ENCODE data around the gene PON2.
"Not testable (repeated sequence)": the region's sequence is repeated elsewhere in the genome, so short reads cannot be mapped to it uniquely, and the experiment has no call there.

PON2 gene

DNA sequence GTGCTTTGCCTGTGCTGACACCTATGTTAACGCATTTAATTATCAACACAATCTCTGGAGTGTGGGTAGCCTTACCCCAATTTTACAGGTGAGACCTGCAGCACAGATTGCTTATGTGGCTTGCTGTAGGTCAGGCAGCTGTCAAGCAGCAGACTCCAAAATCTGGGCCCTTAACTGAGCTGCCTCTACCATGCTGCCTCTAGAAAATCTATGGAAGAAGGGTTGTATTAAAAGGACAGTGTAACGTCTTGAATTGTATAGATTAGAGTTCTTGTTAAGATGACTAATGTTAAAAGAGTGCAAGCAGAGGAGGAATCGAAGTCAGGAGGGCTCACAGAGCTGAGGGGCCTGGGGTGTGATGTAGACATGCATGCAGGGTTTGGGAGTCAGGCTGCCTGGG is 37.4 kb downstream of the PON2 start:
- TF ChIP-seq, protein P1, sequence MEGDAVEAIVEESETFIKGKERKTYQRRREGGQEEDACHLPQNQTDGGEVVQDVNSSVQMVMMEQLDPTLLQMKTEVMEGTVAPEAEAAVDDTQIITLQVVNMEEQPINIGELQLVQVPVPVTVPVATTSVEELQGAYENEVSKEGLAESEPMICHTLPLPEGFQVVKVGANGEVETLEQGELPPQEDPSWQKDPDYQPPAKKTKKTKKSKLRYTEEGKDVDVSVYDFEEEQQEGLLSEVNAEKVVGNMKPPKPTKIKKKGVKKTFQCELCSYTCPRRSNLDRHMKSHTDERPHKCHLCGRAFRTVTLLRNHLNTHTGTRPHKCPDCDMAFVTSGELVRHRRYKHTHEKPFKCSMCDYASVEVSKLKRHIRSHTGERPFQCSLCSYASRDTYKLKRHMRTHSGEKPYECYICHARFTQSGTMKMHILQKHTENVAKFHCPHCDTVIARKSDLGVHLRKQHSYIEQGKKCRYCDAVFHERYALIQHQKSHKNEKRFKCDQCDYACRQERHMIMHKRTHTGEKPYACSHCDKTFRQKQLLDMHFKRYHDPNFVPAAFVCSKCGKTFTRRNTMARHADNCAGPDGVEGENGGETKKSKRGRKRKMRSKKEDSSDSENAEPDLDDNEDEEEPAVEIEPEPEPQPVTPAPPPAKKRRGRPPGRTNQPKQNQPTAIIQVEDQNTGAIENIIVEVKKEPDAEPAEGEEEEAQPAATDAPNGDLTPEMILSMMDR (IDR thresholded peaks at IDR 0.05; ENCODE audit: extremely low read depth, insufficient read depth, missing control alignments), result no peak
- in situ Hi-C loops (cut with MboI; ENCODE audit: low pct_unique_long_range_greater_than_20kb, low sequenced_read_pairs, unreplicated experiment), result no loop called here
- no peak for DNase-seq (ENCODE audit: low spot score)

DNA sequence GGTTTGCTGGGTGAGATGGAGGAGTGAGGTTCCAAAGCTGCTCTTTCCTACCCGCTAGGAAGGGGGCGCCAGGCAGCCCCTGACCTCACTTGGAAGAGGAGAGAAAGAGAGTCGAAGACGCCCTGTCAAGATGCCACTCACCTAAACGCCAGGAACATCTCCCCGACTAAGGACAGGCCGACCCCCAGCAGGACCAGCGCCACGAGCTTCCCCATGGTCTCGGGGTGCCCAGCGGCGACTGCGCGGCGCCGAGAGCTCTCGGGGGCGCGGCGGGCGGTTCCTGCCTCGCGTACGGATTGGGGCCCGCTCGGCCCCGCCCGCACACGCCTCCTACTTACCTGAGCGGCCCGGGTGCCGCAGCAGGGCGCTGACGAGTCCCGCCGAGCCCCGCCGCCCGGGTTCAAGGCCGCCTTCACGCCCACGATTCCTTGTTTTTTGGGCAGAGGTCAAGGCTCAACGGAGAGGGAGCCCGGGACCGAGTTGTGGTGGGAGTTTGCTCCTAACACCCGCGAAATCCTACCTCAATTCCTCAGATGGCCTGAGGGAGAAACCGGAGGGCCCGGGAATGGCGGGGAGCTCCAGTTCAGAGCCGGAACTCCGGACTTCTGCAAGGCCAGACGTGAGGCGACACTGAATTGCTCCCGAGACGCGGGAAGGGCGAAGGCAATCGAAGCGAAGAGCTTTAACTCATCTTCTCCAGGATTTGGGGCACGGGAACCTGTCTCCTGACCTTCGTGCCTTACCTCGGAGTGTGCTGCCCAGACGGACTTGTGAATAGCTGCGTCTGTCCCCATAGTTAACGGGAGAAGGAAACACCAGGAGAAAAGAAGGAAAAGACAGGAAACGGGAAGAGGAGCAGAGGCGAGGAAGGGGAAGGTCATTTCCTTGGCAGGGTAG is 38.4 kb downstream of the PON2 start, which contains the start of gene PON3:
PON3 (minus strand) TSS at position 240 of the 897 bp plus-strand sequence; CDS start at position 215, 25 bp downstream.
- peak; percentile 56 for DNase-seq (ENCODE audit: low spot score)
- in situ Hi-C loops (cut with MboI; ENCODE audit: low pct_unique_long_range_greater_than_20kb, low sequenced_read_pairs, unreplicated experiment), result no loop called here
- TF ChIP-seq, protein P1 (IDR thresholded peaks at IDR 0.05; ENCODE audit: extremely low read depth, insufficient read depth, missing control alignments), result peak; percentile 37

DNA sequence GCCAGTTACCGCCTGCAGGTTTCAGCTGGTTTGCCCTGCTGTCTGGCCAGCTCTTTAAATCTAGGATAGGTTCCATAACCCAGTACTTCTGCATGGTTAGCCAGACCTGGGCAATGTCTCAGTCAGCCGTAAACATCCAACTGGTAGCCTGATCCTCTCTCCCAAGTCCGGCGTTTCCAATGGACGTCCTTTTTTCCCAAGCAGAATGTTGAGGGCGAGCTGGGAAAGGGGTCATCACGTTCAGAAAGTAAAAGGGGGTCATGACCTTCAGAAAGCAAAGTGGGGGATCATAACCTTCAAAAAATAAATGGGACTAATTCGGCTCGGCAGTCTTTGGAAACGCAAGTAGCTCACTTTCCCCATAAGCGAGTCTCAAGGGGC is 39.1 kb downstream of the PON2 start:
- DNase-seq (ENCODE audit: low spot score), result no peak
- TF ChIP-seq, protein P1 (IDR thresholded peaks at IDR 0.05; ENCODE audit: extremely low read depth, insufficient read depth, missing control alignments), result no peak
- in situ Hi-C loops (cut with MboI; ENCODE audit: low pct_unique_long_range_greater_than_20kb, low sequenced_read_pairs, unreplicated experiment), result no loop called here

DNA sequence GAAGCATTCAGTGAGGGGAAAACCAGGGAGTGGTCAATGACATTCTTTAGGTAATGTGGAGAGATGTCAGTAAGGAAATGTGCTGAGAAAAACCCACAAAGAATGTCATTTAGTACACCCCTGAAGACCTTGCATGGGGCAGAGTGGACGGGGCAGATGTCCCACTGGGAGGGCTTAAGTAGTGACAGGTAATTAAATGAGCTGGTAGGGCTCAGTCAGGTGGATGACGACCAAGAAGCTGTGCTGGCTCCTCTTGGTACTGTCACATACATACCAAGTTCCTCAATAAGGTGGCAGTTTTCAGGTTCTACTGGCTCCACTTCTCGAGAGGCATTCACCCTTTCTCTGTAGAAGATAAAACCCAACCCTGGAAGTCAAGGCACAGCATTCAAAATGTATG is 40.5 kb downstream of the PON2 start:
- TF ChIP-seq, protein P1 (IDR thresholded peaks at IDR 0.05; ENCODE audit: extremely low read depth, insufficient read depth, missing control alignments), result no peak
- peak; percentile 23 for DNase-seq (ENCODE audit: low spot score)
- in situ Hi-C loops (cut with MboI; ENCODE audit: low pct_unique_long_range_greater_than_20kb, low sequenced_read_pairs, unreplicated experiment), result no loop called here

DNA sequence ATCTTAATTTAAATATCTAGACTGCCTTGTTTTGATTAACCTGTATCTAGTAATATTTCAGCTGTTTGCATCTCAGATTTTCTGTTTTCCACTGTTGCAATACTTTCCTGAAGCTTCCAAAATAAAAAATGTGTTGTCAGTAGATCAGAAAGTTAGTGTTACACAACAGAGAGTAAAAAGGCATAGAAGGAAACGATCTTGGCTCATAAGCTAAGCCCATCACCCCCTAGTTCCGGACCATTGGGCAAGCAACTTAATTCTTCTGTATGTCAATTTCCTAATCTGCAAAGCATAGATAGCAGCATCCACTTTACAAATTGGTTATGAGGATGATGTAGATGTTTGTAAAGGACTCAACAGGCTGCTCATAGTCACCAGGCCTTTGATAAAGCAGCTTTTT is 43.1 kb downstream of the PON2 start:
- no peak for DNase-seq (ENCODE audit: low spot score)
- in situ Hi-C loops (cut with MboI; ENCODE audit: low pct_unique_long_range_greater_than_20kb, low sequenced_read_pairs, unreplicated experiment), result no loop called here

DNA sequence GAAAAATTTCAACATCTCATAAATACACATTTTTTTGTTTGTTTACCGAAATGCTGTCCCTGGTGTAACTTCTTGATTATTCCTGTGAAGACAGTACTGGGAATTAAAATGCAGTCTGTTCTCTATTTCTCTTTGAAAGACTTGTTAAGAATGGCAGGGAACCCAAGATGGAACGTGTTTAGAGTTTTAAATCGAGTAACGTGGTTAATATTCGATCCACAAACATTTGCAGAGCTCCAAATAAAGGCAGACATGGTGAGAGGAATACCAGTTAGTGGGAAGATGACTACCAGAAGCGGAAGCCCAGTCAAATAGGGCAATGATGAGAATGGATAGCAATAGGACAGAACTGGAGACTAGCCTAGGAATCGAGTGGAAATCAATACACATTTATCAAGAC is 45.3 kb downstream of the PON2 start:
- in situ Hi-C loops (cut with MboI; ENCODE audit: low pct_unique_long_range_greater_than_20kb, low sequenced_read_pairs, unreplicated experiment), result no loop called here
- no peak for DNase-seq (ENCODE audit: low spot score)
- TF ChIP-seq, protein P1 (IDR thresholded peaks at IDR 0.05; ENCODE audit: extremely low read depth, insufficient read depth, missing control alignments), result no peak

More for the DNA sequence above, 43.1 kb downstream of the PON2 start:
- TF ChIP-seq, protein P1 (IDR thresholded peaks at IDR 0.05; ENCODE audit: extremely low read depth, insufficient read depth, missing control alignments), result no peak

DNA sequence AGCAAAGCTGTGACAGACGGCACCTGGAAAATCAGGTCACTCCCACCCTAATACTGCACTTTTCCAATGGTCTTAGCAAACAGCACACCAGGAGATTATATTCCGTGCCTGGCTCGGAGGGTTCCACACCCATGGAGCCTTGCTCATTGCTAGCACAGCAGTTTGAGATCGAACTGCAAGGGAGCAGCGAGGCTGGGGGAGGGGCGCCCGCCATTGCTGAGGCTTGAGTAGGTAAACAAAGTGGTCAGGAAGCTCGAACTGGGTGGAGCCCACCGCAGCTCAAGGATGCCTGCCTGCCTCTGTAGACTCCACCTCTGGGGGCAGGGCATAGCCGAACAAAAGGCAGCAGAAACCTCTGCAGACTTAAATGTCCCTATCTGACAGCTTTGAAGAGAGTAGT is 55.4 kb downstream of the PON2 start:
- DNase-seq (ENCODE audit: low spot score); in situ Hi-C loops (cut with MboI; ENCODE audit: low pct_unique_long_range_greater_than_20kb, low sequenced_read_pairs, unreplicated experiment): not testable (repeated sequence)
